HG03159 (cell line): Measurements from ENCODE around the gene CTAGE1.
"Not testable (repeated sequence)": the region's sequence is repeated elsewhere in the genome, so short reads cannot be mapped to it uniquely, and the experiment has no call there.

Experiments
- ATAC-seq: cut with Tn5 transposase; IDR thresholded peaks from one replicate; pipeline ENCODE4 v1.9.1; 2021; ENCODE audit warnings: mild to moderate bottlenecking, moderate library complexity; ENCODE audit not compliant: unreplicated experiment

The CTAGE1 gene

DNA sequence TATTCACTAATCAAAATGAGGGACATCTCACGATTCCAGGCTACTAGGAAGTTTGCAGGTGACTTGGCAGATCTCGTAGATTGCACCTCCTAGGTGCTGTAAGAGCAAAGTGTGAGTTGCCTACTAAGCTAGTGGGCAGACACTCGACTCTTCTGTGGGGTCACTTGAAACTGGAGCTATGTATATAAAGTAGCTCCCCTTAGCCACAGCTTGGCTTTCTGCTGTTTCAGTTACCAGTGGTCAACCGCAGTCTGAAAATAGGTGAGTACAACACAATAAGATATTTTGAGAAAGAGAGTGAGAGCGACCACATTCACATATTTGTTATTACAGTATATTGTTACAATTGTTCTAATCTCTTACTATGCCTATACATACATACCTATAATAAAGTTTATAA lies 23.3 kb downstream of the CTAGE1 start:
- ATAC-seq = no peak

DNA sequence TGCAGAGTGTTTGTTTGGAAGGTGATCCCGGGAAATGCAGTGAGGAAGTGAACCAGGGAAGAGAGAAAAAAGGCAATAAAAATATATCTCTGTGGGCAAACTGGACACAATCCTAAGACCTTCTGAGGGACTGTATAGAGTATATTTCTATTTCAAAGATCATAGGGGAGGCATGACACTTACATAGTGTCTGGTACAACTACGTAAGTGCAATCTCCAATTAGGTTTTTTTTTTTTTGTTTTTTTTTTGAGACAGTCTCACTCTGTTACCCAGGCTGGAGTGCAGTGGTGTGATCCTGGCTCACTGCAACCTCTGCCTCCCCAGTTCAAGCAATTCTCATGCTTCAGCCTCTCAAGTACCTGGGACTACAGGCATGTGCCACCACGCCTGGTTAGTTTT lies 24.6 kb downstream of the CTAGE1 start:
- ATAC-seq = not testable (repeated sequence)

DNA sequence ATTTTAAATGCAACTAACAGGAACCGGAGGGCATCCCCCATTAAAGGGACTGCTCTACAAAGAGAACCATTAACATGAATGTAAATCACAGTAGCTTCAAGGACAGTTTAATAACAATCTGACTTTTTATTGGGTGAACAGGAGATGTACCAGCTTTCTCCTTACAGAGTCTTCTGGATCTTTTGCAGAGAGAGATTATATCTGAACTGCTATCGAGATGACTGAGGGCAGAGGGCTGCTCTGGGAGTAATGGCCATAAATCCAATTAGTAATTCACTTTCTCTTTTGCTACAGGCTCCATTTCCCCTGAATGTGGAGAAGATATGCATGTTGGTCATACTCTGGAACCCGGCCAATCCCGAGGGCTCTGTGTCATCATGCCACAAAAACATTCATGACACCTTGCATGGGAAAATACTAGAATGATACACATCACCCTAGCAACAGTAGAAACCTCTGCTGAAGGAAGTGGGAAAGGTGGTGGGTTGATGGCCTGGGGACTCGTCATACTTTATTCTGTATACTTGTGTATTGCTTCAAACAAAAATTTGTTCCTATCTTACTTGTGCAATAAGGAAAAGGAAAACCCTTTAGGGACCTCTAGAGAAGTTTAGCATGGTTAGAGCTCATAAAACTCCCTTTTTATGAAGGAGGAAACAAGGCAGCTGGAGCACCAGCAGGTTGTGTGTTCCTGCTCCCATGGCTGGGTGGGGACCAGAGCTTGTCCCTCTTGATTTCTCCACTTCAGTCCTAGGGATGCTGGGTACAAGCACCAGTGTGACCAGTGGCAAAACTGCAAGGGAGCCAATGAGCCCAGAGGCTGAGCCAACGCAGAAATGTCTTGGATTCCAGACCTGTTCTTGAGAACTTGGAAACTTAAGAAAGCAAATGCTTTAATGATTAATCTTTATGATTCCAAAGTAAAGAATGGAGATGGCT lies 26.0 kb downstream of the CTAGE1 start:
- no peak for ATAC-seq

DNA sequence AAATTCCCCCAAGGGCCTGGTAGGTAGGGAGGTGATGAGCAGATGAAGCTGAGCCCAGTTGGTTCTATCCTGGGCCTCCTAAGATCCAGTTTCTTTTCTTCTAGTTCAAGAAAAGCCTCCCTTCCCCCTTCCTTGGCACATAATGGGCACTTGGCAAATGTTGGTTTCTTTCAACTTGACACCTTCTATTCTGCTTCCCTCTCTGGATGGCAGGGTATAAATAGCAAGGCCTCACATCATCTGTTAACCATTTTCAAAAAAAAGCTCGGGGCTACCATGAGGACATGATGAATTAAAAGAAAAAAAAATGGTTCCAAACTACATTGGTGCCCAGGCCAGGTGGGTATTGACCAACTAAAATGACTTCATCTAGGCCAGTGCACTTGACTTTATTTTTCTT lies 29.9 kb downstream of the CTAGE1 start:
- ATAC-seq = no peak

DNA sequence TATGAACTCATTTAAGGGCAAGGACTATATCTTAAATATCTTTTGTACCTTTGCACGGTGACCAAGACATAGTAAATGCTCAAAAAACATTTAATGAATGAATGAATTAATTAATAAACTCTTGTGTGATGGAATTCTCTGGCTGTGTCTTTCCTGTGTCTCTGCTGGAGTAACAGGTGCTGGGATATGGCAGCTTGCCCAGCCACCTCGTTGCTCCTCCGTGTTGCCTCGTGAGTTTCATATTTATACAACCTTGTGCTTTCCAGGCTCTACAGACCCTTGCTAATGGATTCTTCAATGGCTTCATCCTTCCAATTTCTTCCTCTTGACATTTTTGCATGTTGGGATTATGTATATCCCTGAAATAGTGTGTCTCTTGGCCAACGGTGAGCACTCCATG lies 30.4 kb downstream of the CTAGE1 start:
- ATAC-seq = no peak

DNA sequence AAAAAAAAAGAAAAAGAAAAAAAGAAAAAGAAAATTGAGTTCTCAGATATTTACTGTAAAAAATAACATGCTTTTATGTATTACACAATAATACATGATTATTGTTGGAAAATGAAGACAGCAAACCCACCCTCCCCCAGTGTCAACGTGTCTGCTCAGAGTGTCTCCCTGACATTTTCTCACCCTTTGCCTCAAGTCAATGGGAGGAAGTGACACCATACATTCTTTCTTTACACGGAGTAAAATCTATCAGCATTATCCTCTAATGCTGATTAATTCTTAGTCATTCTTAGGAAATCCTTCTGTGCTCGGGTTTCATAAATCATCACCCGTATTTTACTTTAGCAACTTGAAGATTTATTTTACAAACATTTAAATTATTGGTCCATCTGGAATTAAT lies 32.0 kb downstream of the CTAGE1 start:
- ATAC-seq = no peak

DNA sequence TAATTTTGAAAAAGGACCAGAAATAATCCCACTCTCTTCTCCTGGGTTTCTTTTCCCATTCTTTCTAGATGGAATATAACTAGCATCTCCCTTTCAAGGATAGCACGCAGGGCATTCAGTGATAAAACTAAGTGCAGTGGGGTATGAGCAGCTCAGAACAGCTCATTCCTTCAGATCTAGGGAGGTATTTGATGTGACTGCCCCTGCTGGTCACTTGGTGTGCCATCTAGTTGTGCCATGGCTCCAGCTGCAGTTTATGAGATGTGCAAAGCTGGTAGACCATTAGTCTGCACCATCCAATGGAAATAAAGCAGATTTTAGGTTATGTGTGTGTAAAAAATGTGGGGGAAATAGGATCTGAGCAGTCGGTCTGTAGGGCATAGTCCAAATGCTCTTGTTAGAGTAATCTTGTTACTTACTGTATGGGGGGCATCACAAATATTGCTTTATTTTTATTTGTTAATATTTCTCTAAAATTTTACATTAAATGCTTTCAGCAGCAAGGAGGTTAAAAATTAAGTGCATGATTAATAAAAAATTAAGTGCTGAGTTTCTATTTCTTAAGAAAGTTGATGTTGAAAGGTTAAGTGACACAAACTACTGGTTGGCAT lies 38.9 kb downstream of the CTAGE1 start:
- no peak for ATAC-seq

DNA sequence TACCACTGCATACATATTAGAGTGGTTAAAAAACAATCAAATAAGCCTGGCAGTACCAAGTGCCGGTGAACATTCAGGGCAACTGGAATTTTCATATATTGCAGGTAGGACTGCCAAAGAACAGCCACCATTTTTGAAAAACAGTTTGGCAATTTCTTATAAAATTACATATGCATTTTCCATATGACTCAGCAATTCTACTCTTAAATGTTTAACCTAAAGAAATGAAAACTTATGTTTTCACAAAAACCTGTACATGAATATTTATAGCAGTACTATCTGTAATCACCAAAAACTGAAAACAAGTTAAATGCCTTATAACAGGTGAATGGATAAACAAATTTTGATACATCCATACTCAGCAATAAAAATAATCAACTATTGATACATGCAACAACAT lies 39.9 kb downstream of the CTAGE1 start:
- ATAC-seq = no peak

DNA sequence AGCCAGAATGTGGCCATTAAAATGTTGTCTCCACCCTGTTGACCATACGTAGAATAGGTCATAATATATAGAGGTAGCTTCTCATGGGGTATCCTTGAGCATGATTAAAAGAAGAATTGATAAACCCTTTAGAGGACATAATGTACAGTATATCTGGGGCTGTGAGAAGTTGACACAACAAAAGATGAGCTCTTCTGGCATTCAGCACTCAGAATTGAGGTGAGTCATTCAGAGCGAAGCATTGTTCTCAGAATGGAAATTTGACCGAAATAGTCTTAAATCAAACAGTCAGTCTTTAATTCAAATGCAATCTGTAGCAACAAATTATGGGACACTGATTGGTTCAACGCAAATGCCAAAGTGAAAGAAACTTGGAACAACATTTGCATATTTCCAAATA lies 47.3 kb downstream of the CTAGE1 start:
- no peak for ATAC-seq

DNA sequence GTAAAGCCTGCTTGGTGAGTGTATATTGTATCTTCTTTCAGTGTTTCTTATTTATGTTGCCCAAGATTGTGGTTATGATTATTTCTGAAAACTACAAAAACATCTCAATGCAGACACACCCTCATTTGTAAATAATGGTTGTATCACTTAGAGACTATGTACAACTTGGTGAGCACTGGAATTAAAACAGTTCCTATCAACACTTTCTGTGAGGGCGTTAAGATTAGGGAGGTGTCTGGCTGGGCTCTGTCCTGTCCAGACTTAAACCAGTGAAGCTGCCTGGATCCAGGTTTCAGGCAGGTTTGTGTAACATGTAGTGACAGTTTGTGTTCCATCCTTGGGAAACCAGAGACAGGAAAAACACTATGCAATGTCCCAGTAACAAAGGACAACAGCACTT lies 49.7 kb downstream of the CTAGE1 start:
- no peak for ATAC-seq

DNA sequence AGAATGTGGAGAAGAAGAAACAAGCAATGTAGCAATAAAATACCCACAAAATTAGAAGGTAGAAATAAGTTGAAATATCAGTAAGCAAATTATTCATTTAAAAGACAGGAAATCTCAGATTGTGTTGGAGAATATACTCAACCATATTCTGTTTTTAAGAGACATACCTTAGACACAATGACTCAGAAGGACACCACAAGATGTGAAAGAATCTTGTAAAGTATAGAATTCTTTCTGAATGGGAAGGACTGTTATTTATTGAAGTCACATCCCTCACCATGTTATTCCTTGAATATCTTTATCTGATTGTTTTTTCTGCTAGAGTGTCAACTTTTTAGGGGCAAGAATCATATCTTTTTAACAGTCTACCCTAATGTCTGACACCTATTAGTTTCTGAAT lies 50.4 kb downstream of the CTAGE1 start:
- ATAC-seq = no peak

DNA sequence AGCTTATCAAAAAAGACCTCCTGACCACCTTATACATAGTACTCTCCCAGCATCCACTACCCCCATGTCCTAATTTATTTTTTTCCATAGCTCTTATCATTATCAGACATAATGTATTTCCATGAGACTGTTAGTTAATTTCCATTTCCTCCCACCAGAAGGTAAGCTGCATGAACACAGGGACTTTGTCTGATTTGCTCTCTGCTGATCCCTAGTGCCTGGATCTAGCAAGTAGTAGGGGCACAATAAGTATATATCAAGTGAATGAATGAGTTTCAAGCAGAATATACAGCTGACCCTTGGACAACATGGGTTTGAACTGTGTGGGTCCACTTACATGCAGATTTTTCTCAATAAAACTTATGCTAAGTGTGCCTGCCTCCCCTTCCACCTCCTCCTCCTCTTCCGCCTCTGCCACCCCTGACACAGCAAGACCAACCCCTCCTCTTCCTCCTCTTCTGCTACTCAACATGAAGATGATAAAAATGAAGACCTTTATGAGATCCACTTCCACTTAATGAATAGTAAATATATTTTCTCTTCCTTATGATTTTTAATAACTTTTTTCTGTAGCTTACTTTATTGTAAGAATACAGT lies 53.8 kb downstream of the CTAGE1 start:
- no peak for ATAC-seq
